Endometrial microvascular endothelial cells (primary cell): ENCODE measurements around the gene NUP160. TPM values are rescaled to one million over a fixed set of nuclear protein-coding genes. Genes with fewer than 3 reads are reported as not detected.
"Not testable (repeated sequence)": the region's sequence is repeated elsewhere in the genome, so short reads cannot be mapped to it uniquely, and the experiment has no call there.

Experiments
- in situ Hi-C: cut with HindIII; loops from 2 replicates; pipeline ENCODE4 v1.10.0; 2017; ENCODE audit warnings: low sequenced_read_pairs, low pct_unique_long_range_greater_than_20kb; ENCODE audit errors: inconsistent ontology term
- total RNA-seq: library from RNA; depleted of rRNA; stranded (reverse); fragments of >200 nt; gene quantifications from one replicate; pipeline ENCODE4 v1.2.3, GENCODE V29; 2015; ENCODE audit errors: inconsistent ontology term

NUP160 gene
- total RNA-seq, 1 donor from 2014 or later: 18.7 TPM

GRCh38 chr11:47863898-47864430 is 15.8 kb upstream of the NUP160 start:
- in situ Hi-C loops: no loop called here

DNA sequence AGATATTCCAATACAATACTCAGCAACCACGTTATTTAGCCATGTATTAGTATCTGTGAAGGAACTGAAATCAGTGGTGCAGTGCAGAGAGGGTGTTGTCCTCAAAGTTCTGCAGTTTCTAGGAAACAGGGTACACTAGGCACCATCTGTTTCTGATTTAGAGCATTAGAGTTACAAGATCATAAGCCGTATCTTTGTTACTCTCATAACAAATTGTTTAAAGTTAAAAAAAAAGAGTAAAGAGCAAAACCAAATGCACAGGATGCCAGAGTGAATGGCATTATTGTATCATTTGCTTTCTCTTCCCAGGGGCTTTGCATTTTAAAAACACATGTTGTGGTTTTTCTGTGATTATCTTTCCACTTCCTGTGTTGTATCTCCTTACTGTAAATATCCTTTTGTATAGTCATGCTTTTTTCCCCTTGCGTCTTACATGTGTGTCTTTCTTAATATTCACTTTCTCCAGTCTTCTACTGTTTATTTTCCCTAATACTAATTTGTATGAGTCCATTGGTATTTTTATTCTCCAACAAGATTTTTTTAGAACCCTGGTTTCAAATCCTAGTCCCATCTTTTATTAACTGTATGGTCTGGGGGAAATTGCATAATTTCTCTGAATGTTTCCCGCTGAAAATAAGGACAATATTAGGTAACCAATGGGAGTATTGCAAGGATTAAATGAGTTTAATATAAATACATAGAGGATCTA is 15.2 kb upstream of the NUP160 start:
- in situ Hi-C loops: no loop called here

- in situ Hi-C loops: no loop called here
These were observed 13.6 kb upstream of the NUP160 start for GRCh38 chr11:47861728-47862127.

GRCh38 chr11:47860536-47860935 is 12.4 kb upstream of the NUP160 start:
- in situ Hi-C loops: no loop called here

DNA sequence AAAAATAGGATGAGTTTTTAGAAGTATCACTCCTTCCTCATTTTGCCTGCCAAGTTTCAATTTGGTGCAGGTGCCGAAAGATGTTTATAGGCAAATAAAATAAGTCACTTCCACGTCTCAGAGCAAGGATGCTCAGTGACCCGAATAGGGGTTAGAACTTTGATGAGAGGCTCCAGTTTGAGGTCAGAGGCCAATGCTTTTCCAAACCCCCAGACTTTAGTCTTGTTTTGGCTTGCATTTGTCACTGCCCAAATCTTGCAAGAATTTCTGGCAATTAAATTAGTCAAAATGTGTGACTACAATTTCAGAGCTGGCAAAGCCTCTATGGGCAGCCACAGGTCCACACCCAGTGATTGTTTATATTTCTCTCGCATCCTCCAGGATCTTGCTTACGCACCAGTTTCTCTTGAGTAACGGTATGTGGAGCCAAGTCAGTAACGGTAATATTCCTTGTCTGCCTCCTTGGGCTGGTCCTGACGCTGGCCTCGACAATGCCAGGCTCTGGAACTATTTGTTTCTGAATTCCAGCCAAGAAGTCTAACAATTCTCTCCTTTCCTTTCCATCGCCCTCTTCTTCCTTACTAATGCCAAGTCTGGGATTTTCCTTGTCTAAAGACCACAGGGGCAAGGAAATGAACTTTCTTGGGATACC is 9.9 kb upstream of the NUP160 start:
- in situ Hi-C loops: no loop called here

DNA sequence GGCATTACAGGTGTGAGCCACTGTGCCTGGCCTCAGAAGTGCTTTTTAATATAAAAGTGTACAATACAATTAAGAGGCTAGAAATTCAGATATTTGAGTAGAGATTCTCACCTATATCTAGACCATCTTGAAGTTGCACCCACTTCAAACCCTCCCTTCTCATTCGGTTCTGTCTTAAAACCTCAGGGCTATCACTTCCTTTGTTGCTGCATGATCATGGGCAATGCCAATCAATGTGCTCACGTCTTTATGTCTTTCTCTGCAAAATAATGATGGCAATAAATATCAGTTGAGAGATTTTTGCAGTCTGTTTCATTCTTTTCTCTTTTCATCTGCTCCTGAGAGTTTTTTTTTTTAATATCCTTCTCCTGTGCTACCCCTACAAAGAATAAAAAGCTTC is 9.3 kb upstream of the NUP160 start:
- in situ Hi-C loops: no loop called here

DNA sequence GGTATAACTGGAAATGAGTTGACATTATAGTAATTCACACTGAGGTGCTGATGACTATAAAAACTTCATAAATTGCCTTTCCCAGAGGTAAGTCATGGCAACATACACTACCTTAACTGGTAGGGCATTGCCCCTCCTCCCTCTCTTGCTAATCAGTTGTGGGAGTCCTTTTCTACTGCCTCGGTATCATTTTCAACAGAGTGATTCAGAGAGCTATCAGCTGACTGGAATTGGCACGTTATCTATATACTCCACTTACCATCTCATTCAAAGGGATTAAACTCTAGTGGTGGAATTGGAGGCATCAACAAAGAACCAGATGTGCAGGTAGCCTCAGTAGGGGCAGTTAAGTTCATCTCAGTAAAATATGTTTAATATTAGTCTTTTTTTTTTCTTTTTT is 8.0 kb upstream of the NUP160 start:
- in situ Hi-C loops: no loop called here

DNA sequence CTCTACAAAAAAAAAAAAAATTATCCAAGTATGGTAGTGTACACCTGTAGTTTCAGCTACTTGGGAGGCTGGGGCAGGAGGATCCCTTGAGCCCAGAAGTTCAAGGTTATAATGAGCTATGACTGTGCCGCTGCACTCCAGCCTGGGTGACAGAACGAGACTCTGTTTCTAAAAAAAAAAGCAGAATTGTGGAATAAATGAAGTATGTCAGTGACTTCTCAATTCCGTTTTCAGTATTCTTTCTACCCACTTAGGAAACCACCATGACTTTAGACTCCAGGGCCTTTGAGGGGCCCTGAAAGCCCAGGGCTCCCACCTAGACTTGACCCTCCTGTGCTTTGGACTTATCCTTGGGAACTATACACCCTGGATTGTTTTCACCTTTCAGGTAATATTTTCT is 6.5 kb upstream of the NUP160 start:
- in situ Hi-C loops: no loop called here

DNA sequence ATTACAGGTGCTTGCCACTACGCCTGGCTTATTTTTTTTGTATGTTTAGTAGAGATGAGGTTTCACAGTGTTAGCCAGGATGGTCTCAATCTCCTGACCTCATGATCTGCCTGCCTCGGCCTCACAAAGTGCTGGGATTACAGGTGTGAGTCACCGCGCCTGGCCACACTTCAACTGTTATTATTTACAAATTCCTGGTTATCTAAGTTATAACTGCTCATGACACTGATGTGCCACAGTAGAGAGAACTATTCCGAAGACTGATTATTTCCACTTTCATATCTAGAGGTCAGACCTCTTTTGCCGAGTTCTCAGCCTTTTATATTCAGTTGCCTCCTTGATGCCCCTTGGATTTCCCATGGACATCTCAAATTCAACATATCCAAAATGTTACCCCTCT is 3.9 kb upstream of the NUP160 start:
- in situ Hi-C loops: no loop called here

- in situ Hi-C loops: no loop called here
These were observed 2.2 kb upstream of the NUP160 start for GRCh38 chr11:47850337-47850736.

- in situ Hi-C loops: no loop called here
These were observed 578 bp upstream of the NUP160 start for GRCh38 chr11:47848700-47849155.

DNA sequence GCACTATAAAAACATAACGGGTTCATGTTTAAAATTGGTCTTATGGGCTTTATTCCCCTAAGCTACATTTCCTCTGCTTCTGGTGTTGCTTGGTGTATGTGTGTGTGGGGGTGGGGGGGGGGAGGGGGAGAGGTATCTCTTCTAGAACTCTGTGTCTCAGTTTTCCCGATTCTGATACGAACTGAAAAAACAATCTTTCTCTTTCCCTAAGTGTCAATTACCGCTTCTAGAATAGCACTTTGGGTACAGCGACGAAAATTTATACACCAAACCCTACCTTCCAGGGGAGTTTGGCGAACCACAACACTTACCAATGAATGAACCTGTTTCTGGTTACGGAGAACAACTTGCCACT is 636 bp downstream of the NUP160 start:
- in situ Hi-C loops: no loop called here

DNA sequence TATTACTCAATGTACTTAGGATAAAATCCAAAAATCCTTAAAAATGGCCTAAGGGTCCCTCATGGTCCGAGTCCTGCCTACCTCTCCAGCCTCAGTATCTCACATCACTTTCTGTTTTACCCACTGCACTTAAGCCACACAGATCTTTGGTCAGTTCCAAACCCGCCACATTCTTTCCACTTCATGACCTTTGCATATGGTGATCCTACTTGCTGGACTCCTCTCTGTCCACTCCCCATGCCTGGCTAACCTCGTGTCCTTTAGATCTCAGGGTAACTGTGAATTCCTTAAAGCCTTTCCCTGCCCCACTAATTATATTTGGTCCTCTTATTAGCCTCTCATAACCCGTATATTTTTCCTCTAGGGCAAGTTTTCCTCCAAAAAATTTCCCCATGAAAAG is 1.2 kb downstream of the NUP160 start:
- in situ Hi-C loops: no loop called here

DNA sequence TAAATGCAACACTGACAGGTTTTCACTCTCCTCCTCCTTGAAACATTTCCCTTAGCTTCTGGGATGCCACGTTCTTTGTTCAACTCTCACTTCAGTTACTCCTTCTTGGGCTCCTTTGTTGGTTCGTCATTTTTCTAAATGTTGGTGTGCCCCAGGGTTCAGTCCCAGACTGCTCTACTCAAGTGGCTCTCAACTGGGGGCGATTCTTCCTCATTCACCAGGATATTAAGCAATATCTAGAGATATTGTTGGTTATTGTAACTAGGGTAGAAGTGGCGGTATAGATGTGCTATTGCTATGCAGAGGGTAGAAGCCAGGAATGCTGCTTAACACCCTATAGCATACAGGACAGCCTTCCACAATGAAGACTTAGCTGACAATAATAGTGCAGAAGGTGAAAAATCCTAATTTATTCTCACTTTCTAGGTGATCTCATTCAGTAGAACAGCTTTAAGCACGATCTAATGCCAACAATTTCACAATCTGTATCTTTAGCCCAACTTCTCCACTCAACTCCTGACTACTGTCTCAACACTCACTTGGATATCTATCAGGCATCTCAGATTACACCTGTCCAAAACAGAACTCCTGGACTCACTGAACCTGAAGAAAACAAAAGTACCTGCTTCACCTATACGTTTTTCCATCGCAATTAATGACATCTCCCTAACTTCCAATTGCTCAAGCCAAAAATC is 4.6 kb downstream of the NUP160 start:
- in situ Hi-C loops: no loop called here

GRCh38 chr11:47842749-47843148 is 5.4 kb downstream of the NUP160 start:
- in situ Hi-C loops: no loop called here

GRCh38 chr11:47837929-47838328 is 10.2 kb downstream of the NUP160 start:
- in situ Hi-C loops: no loop called here

- in situ Hi-C loops: no loop called here
These were observed 10.9 kb downstream of the NUP160 start for GRCh38 chr11:47837292-47837691.

- in situ Hi-C loops: not testable (repeated sequence)
These were observed 18.1 kb downstream of the NUP160 start for GRCh38 chr11:47830013-47830412.

DNA sequence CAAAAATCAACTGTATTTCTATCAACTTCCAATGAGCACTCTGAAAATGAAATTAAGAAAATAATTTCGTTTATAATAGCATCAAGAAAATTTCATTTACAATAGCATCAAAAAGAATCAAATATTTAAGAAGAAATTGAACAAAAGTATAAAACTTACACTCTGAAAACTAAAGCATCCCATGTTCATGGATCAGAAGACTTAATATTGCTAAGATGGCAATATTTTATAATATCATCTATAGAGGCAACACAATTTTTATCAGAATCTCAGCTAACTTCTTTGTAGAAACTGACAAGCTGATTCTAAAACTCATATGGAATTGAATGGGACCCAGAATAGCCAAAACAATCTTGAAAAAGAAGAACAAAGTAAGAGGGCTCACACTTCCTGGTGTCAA is 19.9 kb downstream of the NUP160 start:
- in situ Hi-C loops: no loop called here

GRCh38 chr11:47822664-47823063 is 25.5 kb downstream of the NUP160 start:
- in situ Hi-C loops: not testable (repeated sequence)
